Natural killer cell (primary cell): Measurements from ENCODE around the gene NR0B1. TPM values are rescaled to one million over a fixed set of nuclear protein-coding genes. Genes with fewer than 3 reads are reported as not detected.

Experiments
- ATAC-seq, 3 donors: fragments of 150-1000 bp in 2 of 3; fragments of 200-7000 bp in 1 of 3; cut with Tn5 transposase; 1 replicate in 1 of 3; 2 replicates in 2 of 3; pipeline ENCODE4 v1.10.0; 2021; ENCODE audit warnings: mild to moderate bottlenecking in 2 of 3, moderate library complexity in 2 of 3
- DNase-seq, 2 donors: peaks; one replicate each; pipeline versions ENCODE4 v3.0.0 to v3.0.0-alpha.2; 2013 to 2021; ENCODE audit warnings: mixed read lengths in 1 of 2
- H3K27ac ChIP-seq: one replicate; pipeline ENCODE4 v1.5.1; 2013; ENCODE audit warnings: mild to moderate bottlenecking, low read length
- H3K27me3 ChIP-seq: one replicate; pipeline ENCODE4 v1.6.1; 2013; ENCODE audit warnings: low read length; ENCODE audit not compliant: control insufficient read depth, insufficient read depth
- H3K36me3 ChIP-seq: one replicate; pipeline ENCODE4 v1.6.1; 2013; ENCODE audit warnings: low read length; ENCODE audit not compliant: control insufficient read depth, insufficient read depth
- H3K4me1 ChIP-seq: one replicate; pipeline ENCODE4 v1.6.1; 2013; ENCODE audit warnings: low read length; ENCODE audit not compliant: control insufficient read depth, insufficient read depth
- H3K4me3 ChIP-seq: one replicate; pipeline ENCODE4 v1.5.1; 2013; ENCODE audit warnings: low read length
- H3K9me3 ChIP-seq: one replicate; pipeline ENCODE4 v1.6.1; 2013; ENCODE audit warnings: low read length; ENCODE audit not compliant: control insufficient read depth, insufficient read depth
- H3K27ac Mint-ChIP-seq, 2 donors: one replicate each; pipeline ENCODE4 v1.8.0; 2022; ENCODE audit warnings: mild to moderate bottlenecking in 2 of 2, mixed read lengths in 2 of 2, moderate library complexity in 1 of 2
- H3K27me3 Mint-ChIP-seq, 2 donors: one replicate each; pipeline ENCODE4 v1.8.0; 2022; ENCODE audit warnings: low read depth in 2 of 2, mixed read lengths in 2 of 2
- H3K36me3 Mint-ChIP-seq: one replicate; pipeline ENCODE4 v1.8.0; 2022; ENCODE audit warnings: mixed read lengths
- H3K4me1 Mint-ChIP-seq, 2 donors: one replicate each; pipeline ENCODE4 v1.8.0; 2022; ENCODE audit warnings: mixed read lengths in 2 of 2
- H3K4me3 Mint-ChIP-seq: one replicate; pipeline ENCODE4 v1.8.0; 2022; ENCODE audit warnings: mild to moderate bottlenecking, moderate library complexity, mixed read lengths
- H3K9me3 Mint-ChIP-seq, 2 donors: one replicate each; pipeline ENCODE4 v1.8.0; 2022; ENCODE audit warnings: mixed read lengths in 2 of 2
- CTCF ChIP-seq: fragments of 200-600 bp; IDR thresholded peaks from one replicate; pipeline ENCODE4 v1.8.0; 2022; ENCODE audit warnings: antibody characterized with exemption
- WGBS: methylation state at CpG from one replicate; pipeline ENCODE4 v1.1.7; 2013; ENCODE audit warnings: missing lambda C conversion rate; ENCODE audit not compliant: insufficient coverage; 5-methylcytosine and 5-hydroxymethylcytosine counted together
- intact Hi-C: fragments of 100-400 bp; cut with micrococcal nuclease; formaldehyde crosslinking; loops from one replicate; pipeline ENCODE4 v1.14.2; 2022
- total RNA-seq, 4 donors: library from RNA; stranded (reverse); fragments of 120-200 nt in 1 of 4; gene quantifications; one replicate each; pipeline versions ENCODE4 v1.2.3 to v1.2.4, GENCODE V29; 2013 to 2022

Gene NR0B1
- total RNA-seq, 3 donors from 2014 or later (not counting 1 experiment from before 2014, with no cell fraction given) = not detected

DNA sequence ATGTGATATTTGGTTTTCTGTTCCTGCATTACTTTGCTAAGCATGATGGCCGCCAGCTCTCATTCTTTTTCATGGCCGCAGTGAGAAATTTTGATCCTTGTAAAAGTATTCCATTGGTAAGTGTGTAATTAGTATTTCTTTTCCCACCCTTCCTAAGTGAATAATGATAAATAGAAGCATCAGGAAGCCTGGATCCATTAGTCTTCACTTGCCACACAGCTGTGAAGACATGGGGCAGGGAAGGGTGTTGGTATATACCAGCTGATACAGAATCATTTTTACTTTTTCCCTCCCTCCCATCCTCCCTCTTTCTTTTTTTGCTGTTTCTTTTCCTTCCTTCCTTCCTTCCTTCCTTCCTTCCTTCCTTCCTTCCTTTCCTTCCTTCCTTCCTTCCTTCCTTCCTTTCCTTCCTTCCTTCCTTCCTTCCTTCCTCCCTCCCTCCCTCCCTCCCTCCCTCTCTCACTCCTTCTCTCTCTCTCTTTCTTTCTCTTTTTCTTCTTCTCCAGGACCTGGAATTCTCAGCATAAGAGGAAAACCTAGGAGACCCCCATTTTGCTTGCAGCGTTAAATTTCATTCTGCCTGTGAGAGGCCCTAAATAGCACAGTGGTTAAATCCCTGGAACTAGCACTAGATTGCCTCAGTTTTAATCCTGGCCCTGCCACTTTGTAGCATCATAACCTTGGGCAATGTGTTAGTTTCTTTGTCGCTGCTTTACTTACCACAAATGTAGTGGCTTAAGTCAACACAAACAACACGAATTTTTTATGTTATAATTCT, 1.4 kb upstream of the NR0B1 start:
- DNase-seq (no peak), ATAC-seq (no peak)
- peaks cover 0 to 6% of the 10 kb centered on the region in 2 donors for H3K27me3 Mint-ChIP-seq
- Histone ChIP-seq H3K4me1 (no peaks in the 10 kb centered on the region), H3K27me3 (peaks cover 3% of the 10 kb centered on the region), H3K9me3 (no peaks in the 10 kb centered on the region), H3K36me3 (no peaks in the 10 kb centered on the region), H3K4me3 (no peak overlapping the region), H3K27ac (no peak overlapping the region)
- H3K27ac Mint-ChIP-seq = no peak overlapping the region
- no peaks in the 10 kb centered on the region for H3K4me1 Mint-ChIP-seq
- H3K4me3 Mint-ChIP-seq = no peak overlapping the region
- TF ChIP-seq CTCF = no peak
- H3K9me3 Mint-ChIP-seq = no peaks in the 10 kb centered on the region
- WGBS = 81% methylated on average over 3 of the region's 5 CpGs
- intact Hi-C loops = no loop called here
- no peaks in the 10 kb centered on the region for H3K36me3 Mint-ChIP-seq

GRCh38 chrX:30308263-30309138, 689 bp downstream of the NR0B1 start:
- Mint-ChIP-seq H3K4me1 (no peaks in the 10 kb centered on the region), H3K27ac (no peak overlapping the region), H3K36me3 (no peaks in the 10 kb centered on the region), H3K27me3 (peaks cover 0 to 6% of the 10 kb centered on the region in 2 donors), H3K4me3 (no peak overlapping the region), H3K9me3 (no peaks in the 10 kb centered on the region)
- 4% methylated on average over 71 of the region's 71 CpGs for WGBS
- Histone ChIP-seq H3K4me1 (no peaks in the 10 kb centered on the region), H3K27me3 (peaks cover 3% of the 10 kb centered on the region), H3K9me3 (no peaks in the 10 kb centered on the region), H3K4me3 (no peak overlapping the region), H3K36me3 (no peaks in the 10 kb centered on the region), H3K27ac (no peak overlapping the region)
- intact Hi-C loops = no loop called here
- DNase-seq (peak in 1 of 2 donors; percentile 0), ATAC-seq (no peak)
- TF ChIP-seq CTCF = no peak

GRCh38 chrX:30307466-30307865, 1.7 kb downstream of the NR0B1 start:
- H3K4me1 ChIP-seq = no peaks in the 10 kb centered on the region
- no peak for ATAC-seq
- H3K4me1 Mint-ChIP-seq = no peaks in the 10 kb centered on the region
- H3K9me3 ChIP-seq = no peaks in the 10 kb centered on the region
- no CpG with 5 or more reads among the region's 1 CpG for WGBS
- H3K36me3 Mint-ChIP-seq = no peaks in the 10 kb centered on the region
- peaks cover 0 to 6% of the 10 kb centered on the region in 2 donors for H3K27me3 Mint-ChIP-seq
- intact Hi-C loops = no loop called here
- no peak overlapping the region for H3K27ac Mint-ChIP-seq
- no peaks in the 10 kb centered on the region for H3K9me3 Mint-ChIP-seq
- H3K4me3 ChIP-seq = no peak overlapping the region
- H3K36me3 ChIP-seq = no peaks in the 10 kb centered on the region
- peaks cover 3% of the 10 kb centered on the region for H3K27me3 ChIP-seq
- no peak for DNase-seq
- H3K27ac ChIP-seq = no peak overlapping the region
- H3K4me3 Mint-ChIP-seq = no peak overlapping the region
- TF ChIP-seq CTCF = no peak
